HepG2 (cell line): ENCODE results near the gene CST3. TPM values are rescaled to one million over a fixed set of nuclear protein-coding genes. Genes with fewer than 3 reads are reported as not detected.

Source experiments
- ASH2L ChIP-seq: fragments of 300-600, 200-600 bp; sonication (generic); IDR thresholded peaks from 2 replicates; pipeline ENCODE4 v1.7.0; 2017; ENCODE audit warnings: low read depth, mild to moderate bottlenecking, moderate library complexity, mixed read lengths, low read length; ENCODE audit not compliant: insufficient read length
- CERS6 ChIP-seq: sonication (generic); formaldehyde crosslinking; IDR thresholded peaks from 2 replicates; pipeline ENCODE4 v1.5.0; 2020; ENCODE audit warnings: missing genetic modification reagents
- CHCHD3 ChIP-seq: sonication (generic); formaldehyde crosslinking; IDR thresholded peaks from 2 replicates; pipeline ENCODE4 v1.8.0; 2022; ENCODE audit warnings: mild to moderate bottlenecking, missing genetic modification reagents, moderate library complexity
- CREB3 ChIP-seq: sonication (generic); formaldehyde crosslinking; IDR thresholded peaks from 2 replicates; pipeline ENCODE4 v1.5.0; 2020; ENCODE audit warnings: missing genetic modification reagents
- ETS1 ChIP-seq: sonication (generic); formaldehyde crosslinking; IDR thresholded peaks from 2 replicates; pipeline ENCODE4 v1.4.0; 2020; ENCODE audit warnings: missing genetic modification reagents
- FOXM1 ChIP-seq: sonication (generic); formaldehyde crosslinking; IDR thresholded peaks from 2 replicates; pipeline ENCODE4 v1.5.0; 2020; ENCODE audit warnings: missing genetic modification reagents
- FOXO4 ChIP-seq: sonication (generic); formaldehyde crosslinking; conservative IDR thresholded peaks from 2 replicates; pipeline ENCODE4 v1.8.1; 2023; ENCODE audit warnings: missing genetic modification reagents
- HDAC6 ChIP-seq: fragments of 200-600 bp; sonication (generic); IDR thresholded peaks from 2 replicates; pipeline ENCODE4 v1.7.0; 2017; ENCODE audit warnings: mild to moderate bottlenecking, antibody characterized with exemption, low read length, low read depth
- JARID2 ChIP-seq: sonication (generic); formaldehyde crosslinking; IDR thresholded peaks from 2 replicates; pipeline ENCODE4 v1.8.1; 2023; ENCODE audit warnings: missing genetic modification reagents, inconsistent platforms; ENCODE audit not compliant: insufficient replicate concordance
- MAZ ChIP-seq, 2 experiments: sonication (generic) in 1 of 2; formaldehyde crosslinking in 1 of 2; IDR thresholded peaks; 2 replicates each; pipeline versions ENCODE4 v1.5.0 to v1.6.1; 2012 to 2020; ENCODE audit warnings: low read depth in 2 of 2, mild to moderate bottlenecking in 2 of 2, borderline replicate concordance in 1 of 2, improper control_type of control experiment in 1 of 2, low read length in 1 of 2, missing genetic modification reagents in 1 of 2, moderate library complexity in 1 of 2
- NKX3-1 ChIP-seq: sonication (generic); formaldehyde crosslinking; IDR thresholded peaks from 2 replicates; pipeline ENCODE4 v1.5.0; 2020; ENCODE audit warnings: missing genetic modification reagents
- STAG1 ChIP-seq: sonication (generic); formaldehyde crosslinking; IDR thresholded peaks from 2 replicates; pipeline ENCODE4 v1.4.0; 2020; ENCODE audit warnings: missing genetic modification reagents
- U2AF2 ChIP-seq: fragments of 200-400 bp; formaldehyde crosslinking; IDR thresholded peaks from 2 replicates; pipeline ENCODE4 v1.6.1; 2017; ENCODE audit warnings: low read depth, mild to moderate bottlenecking, low read length
- ZBTB2 ChIP-seq: sonication (generic); formaldehyde crosslinking; IDR thresholded peaks from 2 replicates; pipeline ENCODE4 v1.8.0; 2022; ENCODE audit warnings: low read depth, missing genetic modification reagents
- ZFP90 ChIP-seq: sonication (generic); formaldehyde crosslinking; IDR thresholded peaks from 2 replicates; pipeline ENCODE4 v1.8.0; 2022; ENCODE audit warnings: missing genetic modification reagents, mild to moderate bottlenecking, inconsistent platforms, borderline replicate concordance
- ZKSCAN8 ChIP-seq: IDR thresholded peaks from 2 replicates; pipeline ENCODE4 v1.6.1; 2016; ENCODE audit warnings: borderline replicate concordance, missing genetic modification reagents, missing compliant biosample characterization
- ZNF670 ChIP-seq: sonication (generic); formaldehyde crosslinking; IDR thresholded peaks from 2 replicates; pipeline ENCODE4 v1.8.0; 2022; ENCODE audit warnings: mild to moderate bottlenecking, missing genetic modification reagents, borderline replicate concordance
- ZNF816 ChIP-seq: sonication (generic); formaldehyde crosslinking; IDR thresholded peaks from 2 replicates; pipeline ENCODE4 v1.8.0; 2022; ENCODE audit warnings: missing genetic modification reagents, mild to moderate bottlenecking, borderline replicate concordance
- ZNF883 ChIP-seq: sonication (generic); formaldehyde crosslinking; IDR thresholded peaks from 2 replicates; pipeline ENCODE4 v1.5.1; 2020; ENCODE audit warnings: mild to moderate bottlenecking, missing genetic modification reagents; ENCODE audit errors: not compliant biosample characterization
- polyA plus RNA-seq, 8 experiments: library from polyadenylated mRNA; depleted of rRNA in 3 of 8; stranded (reverse) in 7 of 8; unstranded in 1 of 8; fragments of >200 nt; fragmentation: Illumina TruSeq in 4 of 8; extraction: Trizol in 4 of 8; gene quantifications; 2 replicates each; pipeline versions ENCODE4 v1.2.1 to v1.2.3, GENCODE V29; 2011 to 2016; ENCODE audit warnings: low read depth in 4 of 8, missing spikeins in 1 of 8, mixed read lengths in 1 of 8; ENCODE audit not compliant: insufficient read depth in 1 of 8
- total RNA-seq, 5 experiments: library from RNA; depleted of rRNA; stranded (reverse); fragments of >200 nt; fragmentation: Illumina TruSeq; extraction: Trizol; gene quantifications; 2 replicates each; pipeline ENCODE4 v1.2.3, GENCODE V29; 2016; ENCODE audit warnings: low read depth in 1 of 5
- TF ChIP-seq, protein P1 (sequence below): sonication (generic); formaldehyde crosslinking; IDR thresholded peaks from 2 replicates; pipeline ENCODE4 v1.4.0; 2020; ENCODE audit warnings: missing genetic modification reagents

CST3 gene
- total and polyA plus RNA-seq, 2 of the 13 experiments (the other 11 are each of a cell fraction or from before 2014, with no cell fraction given): 690 to 1,005 TPM

GRCh38 chr20:23586735-23587525 is 50.8 kb downstream of the CST3 start (continued):
- TF ChIP-seq CERS6 (CRISPR knock-in tag) (no peak), NKX3-1 (CRISPR knock-in tag) (0 out of 2 replicates have a peak, but pooled peaks have one; percentile 39), CHCHD3 (0 out of 2 replicates have a peak, but pooled peaks have one; percentile 14), ZKSCAN8 (CRISPR knock-in tag) (no peak), JARID2 (CRISPR knock-in tag) (no peak), ASH2L (no peak), CREB3 (CRISPR knock-in tag) (0 out of 2 replicates have a peak, but pooled peaks have one; percentile 74), ZNF670 (no peak), ZBTB2 (no peak), FOXO4 (CRISPR knock-in tag) (no peak), ETS1 (CRISPR knock-in tag) (no peak), ZNF816 (CRISPR knock-in tag) (no peak), MAZ (IDR thresholded peaks at IDR 0.05; ENCODE audit: borderline replicate concordance, low read depth, low read length) (no peak), MAZ (CRISPR knock-in tag; IDR thresholded peaks at IDR 0.05; ENCODE audit: low read depth) (no peak), ZNF883 (CRISPR knock-in tag) (peak; percentile 29), HDAC6 (no peak), STAG1 (CRISPR knock-in tag) (no peak), U2AF2 (no peak), ZFP90 (CRISPR knock-in tag) (no peak), FOXM1 (no peak)
- TF ChIP-seq, protein P1, sequence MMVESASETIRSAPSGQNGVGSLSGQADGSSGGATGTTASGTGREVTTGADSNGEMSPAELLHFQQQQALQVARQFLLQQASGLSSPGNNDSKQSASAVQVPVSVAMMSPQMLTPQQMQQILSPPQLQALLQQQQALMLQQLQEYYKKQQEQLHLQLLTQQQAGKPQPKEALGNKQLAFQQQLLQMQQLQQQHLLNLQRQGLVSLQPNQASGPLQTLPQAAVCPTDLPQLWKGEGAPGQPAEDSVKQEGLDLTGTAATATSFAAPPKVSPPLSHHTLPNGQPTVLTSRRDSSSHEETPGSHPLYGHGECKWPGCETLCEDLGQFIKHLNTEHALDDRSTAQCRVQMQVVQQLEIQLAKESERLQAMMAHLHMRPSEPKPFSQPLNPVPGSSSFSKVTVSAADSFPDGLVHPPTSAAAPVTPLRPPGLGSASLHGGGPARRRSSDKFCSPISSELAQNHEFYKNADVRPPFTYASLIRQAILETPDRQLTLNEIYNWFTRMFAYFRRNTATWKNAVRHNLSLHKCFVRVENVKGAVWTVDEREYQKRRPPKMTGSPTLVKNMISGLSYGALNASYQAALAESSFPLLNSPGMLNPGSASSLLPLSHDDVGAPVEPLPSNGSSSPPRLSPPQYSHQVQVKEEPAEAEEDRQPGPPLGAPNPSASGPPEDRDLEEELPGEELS (CRISPR knock-in tag): peak; percentile 50; the same call in 1 of the 2 replicates
